Measurements from ENCODE around the gene RNF224. TPM values are rescaled to one million over a fixed set of nuclear protein-coding genes. Genes with fewer than 3 reads are reported as not detected.
A peak's percentile ranks its signal among the peaks of the same experiment; 100 is the strongest.

RNF224 gene
- polyA plus RNA-seq, 3 donors, result not detected

- DNase-seq, result no peak
- H3K4me3 Mint-ChIP-seq, result no peak overlapping the region
- no peak overlapping the region for H3K4me3 ChIP-seq (replicated peaks in 1 of 3; ENCODE audit: low read depth in 2 of 3, low read length in 3 of 3)
- peaks cover 28 to 37% of the 10 kb centered on the region in 2 donors for H3K4me1 ChIP-seq (ENCODE audit: control insufficient read depth in 1 of 2, insufficient read depth in 2 of 2, low read length in 2 of 2)
- peak overlapping the region; percentile 0 for H3K4me2 ChIP-seq (replicated peaks; ENCODE audit: extremely low read depth, low read length, poor library complexity, severe bottlenecking)
- H3K27me3 Mint-ChIP-seq (ENCODE audit: low read depth in 3 of 3), result peaks cover 0 to 4% (median 0%) of the 10 kb centered on the region in 3 donors
- no peaks in the 10 kb centered on the region for H3K9me3 ChIP-seq (replicated peaks in 1 of 2; ENCODE audit: control insufficient read depth in 1 of 2, insufficient read depth in 1 of 2, low read length in 2 of 2)
- no peak overlapping the region for H3K27ac ChIP-seq (ENCODE audit: low read depth in 1 of 2, low read length in 2 of 2)
- H3K27ac Mint-ChIP-seq, result no peak overlapping the region
- peaks cover 0 to 4% of the 10 kb centered on the region in 2 donors for H3K27me3 ChIP-seq (ENCODE audit: control insufficient read depth in 2 of 2, insufficient read depth in 2 of 2, low read length in 2 of 2)
- H3K79me2 ChIP-seq (ENCODE audit: insufficient read depth, low read length), result peaks cover 26% of the 10 kb centered on the region
- H4K20me1 ChIP-seq (ENCODE audit: insufficient read depth, low read length), result peaks cover 21% of the 10 kb centered on the region
- H2AFZ ChIP-seq (ENCODE audit: insufficient read depth, low read depth, low read length, poor library complexity, severe bottlenecking), result no peak overlapping the region
- TF ChIP-seq CTCF (IDR thresholded peaks at IDR 0.05), result no peak
- no peaks in the 10 kb centered on the region for H3K9me3 Mint-ChIP-seq
- intact Hi-C loops (cut with micrococcal nuclease), result no loop called here
- peaks cover 0 to 2% of the 10 kb centered on the region in 2 donors for H3K36me3 Mint-ChIP-seq
- H3K36me3 ChIP-seq (replicated peaks in 1 of 2; ENCODE audit: control insufficient read depth in 1 of 2, insufficient read depth in 2 of 2, low read length in 2 of 2), result peaks cover 0 to 2% of the 10 kb centered on the region in 2 donors
- H3K4me1 Mint-ChIP-seq, result peaks cover 31% of the 10 kb centered on the region
- H3K9ac ChIP-seq (ENCODE audit: insufficient read depth, low read length, poor library complexity, severe bottlenecking), result no peak overlapping the region
- WGBS (ENCODE audit: insufficient coverage), result 94% methylated on average over 19 of the region's 19 CpGs
Observed at GRCh38 chr9:137198051-137198901, 29.0 kb upstream of the RNF224 start.

GRCh38 chr9:137198902-137199283, 28.4 kb upstream of the RNF224 start:
- Histone ChIP-seq H3K27me3 (ENCODE audit: control insufficient read depth in 2 of 2, insufficient read depth in 2 of 2, low read length in 2 of 2) (peaks cover 0 to 4% of the 10 kb centered on the region in 2 donors), H2AFZ (ENCODE audit: insufficient read depth, low read depth, low read length, poor library complexity, severe bottlenecking) (no peak overlapping the region), H3K27ac (ENCODE audit: low read depth in 1 of 2, low read length in 2 of 2) (no peak overlapping the region), H4K20me1 (ENCODE audit: insufficient read depth, low read length) (peaks cover 21% of the 10 kb centered on the region), H3K4me3 (replicated peaks in 1 of 3; ENCODE audit: low read depth in 2 of 3, low read length in 3 of 3) (peak overlapping the region in 1 of 3 experiments; percentile 41), H3K4me1 (ENCODE audit: control insufficient read depth in 1 of 2, insufficient read depth in 2 of 2, low read length in 2 of 2) (peaks cover 28 to 41% of the 10 kb centered on the region in 2 donors), H3K4me2 (replicated peaks; ENCODE audit: extremely low read depth, low read length, poor library complexity, severe bottlenecking) (peak overlapping the region; percentile 0), H3K36me3 (replicated peaks in 1 of 2; ENCODE audit: control insufficient read depth in 1 of 2, insufficient read depth in 2 of 2, low read length in 2 of 2) (peaks cover 0 to 2% of the 10 kb centered on the region in 2 donors), H3K9me3 (replicated peaks in 1 of 2; ENCODE audit: control insufficient read depth in 1 of 2, insufficient read depth in 1 of 2, low read length in 2 of 2) (no peaks in the 10 kb centered on the region), H3K79me2 (ENCODE audit: insufficient read depth, low read length) (peaks cover 31% of the 10 kb centered on the region), H3K9ac (ENCODE audit: insufficient read depth, low read length, poor library complexity, severe bottlenecking) (no peak overlapping the region)
- intact Hi-C loops (cut with micrococcal nuclease), result no loop called here
- no peak for DNase-seq
- 86% methylated on average over 7 of the region's 11 CpGs for WGBS (ENCODE audit: insufficient coverage)
- no peak overlapping the region for H3K27ac Mint-ChIP-seq
- no peak overlapping the region for H3K4me3 Mint-ChIP-seq
- H3K4me1 Mint-ChIP-seq, result peaks cover 32% of the 10 kb centered on the region
- peaks cover 0 to 4% (median 0%) of the 10 kb centered on the region in 3 donors for H3K27me3 Mint-ChIP-seq (ENCODE audit: low read depth in 3 of 3)
- no peak for TF ChIP-seq CTCF (IDR thresholded peaks at IDR 0.05)
- no peaks in the 10 kb centered on the region for H3K9me3 Mint-ChIP-seq
- peaks cover 0 to 2% of the 10 kb centered on the region in 2 donors for H3K36me3 Mint-ChIP-seq
